ENCODE measurements around the gene SSC4D.
A peak's percentile ranks its signal among the peaks of the same experiment; 100 is the strongest.

- no peak for TF ChIP-seq NFYB (CRISPR knock-in tag; conservative IDR thresholded peaks at IDR 0.05; ENCODE audit: low read depth)
- no peak for TF ChIP-seq CTCF (IDR thresholded peaks at IDR 0.05)
- no peak for TF ChIP-seq E2F5 (CRISPR knock-in tag; IDR thresholded peaks at IDR 0.05)
- no peak for TF ChIP-seq SP1 (CRISPR knock-in tag; conservative IDR thresholded peaks at IDR 0.05)
- TF ChIP-seq NR1H2 (CRISPR knock-in tag; IDR thresholded peaks at IDR 0.05), result no peak
- no peak for TF ChIP-seq USF2 (CRISPR knock-in tag; IDR thresholded peaks at IDR 0.05)
- no peak for TF ChIP-seq MAX (CRISPR knock-in tag; IDR thresholded peaks at IDR 0.05)
- TF ChIP-seq ZNF532 (CRISPR knock-in tag; IDR thresholded peaks at IDR 0.05; ENCODE audit: borderline replicate concordance), result no peak
- TF ChIP-seq ZNF121 (CRISPR knock-in tag; IDR thresholded peaks at IDR 0.05), result 0 out of 2 replicates have a peak, but pooled peaks have one; percentile 47
- no peak for TF ChIP-seq ZMAT4 (CRISPR knock-in tag; IDR thresholded peaks at IDR 0.05)
- TF ChIP-seq PREB (CRISPR knock-in tag; IDR thresholded peaks at IDR 0.05; ENCODE audit: borderline replicate concordance), result no peak
- no peak for TF ChIP-seq E2F1 (CRISPR knock-in tag; IDR thresholded peaks at IDR 0.05)
These were observed 15.1 kb upstream of the SSC4D start, which contains the start of gene ZP3 for GRCh38 chr7:76424413-76425111.

All from WTC11 (cell line).